Measurements from ENCODE around the gene MAFG. TPM values are rescaled to one million over a fixed set of nuclear protein-coding genes. Genes with fewer than 3 reads are reported as not detected.

The MAFG gene
- total and polyA plus RNA-seq, 2 donors (not counting 3 experiments of a cell fraction or from before 2014, with no cell fraction given): 27.6 to 35.0 TPM

DNA sequence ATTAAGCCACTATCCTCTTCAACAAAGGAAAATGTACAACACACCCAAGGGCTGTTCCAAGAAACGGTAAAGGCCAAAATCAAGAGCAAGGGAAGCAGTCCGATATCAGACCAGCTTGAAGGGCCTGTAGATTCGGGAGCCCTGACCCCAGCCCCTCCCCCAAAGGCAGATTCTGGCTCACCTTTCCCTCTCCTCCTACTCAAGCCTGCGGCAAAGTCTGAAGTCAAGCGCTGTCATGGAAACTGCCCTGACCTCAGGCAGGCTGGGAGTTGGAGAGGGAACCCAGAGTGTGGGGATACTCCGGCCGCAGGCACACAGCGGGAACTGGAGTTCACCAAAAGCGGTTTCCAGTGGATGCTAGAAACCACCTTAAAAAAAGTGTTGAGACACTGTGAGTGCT, 37.9 kb downstream of the MAFG start:
- H4K20me1 ChIP-seq (replicated peaks; ENCODE audit: control insufficient read depth, extremely low read depth, insufficient read depth, low read length): no peaks in the 10 kb centered on the region
- no peak overlapping the region for H3K27ac ChIP-seq (ENCODE audit: insufficient read depth, low read depth, low read length)
- no peak overlapping the region for H2AFZ ChIP-seq (ENCODE audit: low read depth, low read length)
- ChIA-PET CTCF (no interaction called here), POLR2A (no interaction called here)
- H3K4me1 ChIP-seq (ENCODE audit: control insufficient read depth, extremely low read depth, insufficient read depth, low read length): peaks cover 13% of the 10 kb centered on the region
- TF ChIP-seq POLR2A (IDR thresholded peaks at IDR 0.05; ENCODE audit: low read depth, low read length) (no peak), POLR2AphosphoS5 (IDR thresholded peaks at IDR 0.05; ENCODE audit: insufficient read depth, low read depth, low read length) (no peak), EZH2 (IDR thresholded peaks at IDR 0.05; ENCODE audit: borderline replicate concordance, low read depth, low read length, severe bottlenecking) (no peak), JUN (IDR thresholded peaks at IDR 0.05; ENCODE audit: borderline replicate concordance, insufficient read depth, insufficient read length, low read depth) (no peak), GATA2 (IDR thresholded peaks at IDR 0.05; ENCODE audit: insufficient read depth, insufficient read length, low read depth, low read length) (no peak), FOS (IDR thresholded peaks at IDR 0.05; ENCODE audit: borderline replicate concordance, insufficient read depth, low read length) (no peak), MYC (IDR thresholded peaks at IDR 0.05; ENCODE audit: low read depth, low read length) (no peak)
- TF ChIP-seq, protein P1, sequence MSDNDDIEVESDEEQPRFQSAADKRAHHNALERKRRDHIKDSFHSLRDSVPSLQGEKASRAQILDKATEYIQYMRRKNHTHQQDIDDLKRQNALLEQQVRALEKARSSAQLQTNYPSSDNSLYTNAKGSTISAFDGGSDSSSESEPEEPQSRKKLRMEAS (IDR thresholded peaks at IDR 0.05; ENCODE audit: insufficient read depth, insufficient read length): no peak
- TF ChIP-seq, protein P2, sequence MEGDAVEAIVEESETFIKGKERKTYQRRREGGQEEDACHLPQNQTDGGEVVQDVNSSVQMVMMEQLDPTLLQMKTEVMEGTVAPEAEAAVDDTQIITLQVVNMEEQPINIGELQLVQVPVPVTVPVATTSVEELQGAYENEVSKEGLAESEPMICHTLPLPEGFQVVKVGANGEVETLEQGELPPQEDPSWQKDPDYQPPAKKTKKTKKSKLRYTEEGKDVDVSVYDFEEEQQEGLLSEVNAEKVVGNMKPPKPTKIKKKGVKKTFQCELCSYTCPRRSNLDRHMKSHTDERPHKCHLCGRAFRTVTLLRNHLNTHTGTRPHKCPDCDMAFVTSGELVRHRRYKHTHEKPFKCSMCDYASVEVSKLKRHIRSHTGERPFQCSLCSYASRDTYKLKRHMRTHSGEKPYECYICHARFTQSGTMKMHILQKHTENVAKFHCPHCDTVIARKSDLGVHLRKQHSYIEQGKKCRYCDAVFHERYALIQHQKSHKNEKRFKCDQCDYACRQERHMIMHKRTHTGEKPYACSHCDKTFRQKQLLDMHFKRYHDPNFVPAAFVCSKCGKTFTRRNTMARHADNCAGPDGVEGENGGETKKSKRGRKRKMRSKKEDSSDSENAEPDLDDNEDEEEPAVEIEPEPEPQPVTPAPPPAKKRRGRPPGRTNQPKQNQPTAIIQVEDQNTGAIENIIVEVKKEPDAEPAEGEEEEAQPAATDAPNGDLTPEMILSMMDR (IDR thresholded peaks at IDR 0.05; ENCODE audit: extremely low read depth in 1 of 2, insufficient read depth in 1 of 2, low read depth in 1 of 2, low read length in 2 of 2): no peak
- no peaks in the 10 kb centered on the region for H3K9me3 ChIP-seq (replicated peaks; ENCODE audit: control insufficient read depth, insufficient read depth, low read length)
- FAIRE-seq (no peak), DNase-seq (ENCODE audit: low read depth, low spot score) (no peak)
- dilution Hi-C loops (cut with MboI; ENCODE audit: extremely low pct_ligation_motif_present, low sequenced_read_pairs) (no loop called here), intact Hi-C loops (cut with micrococcal nuclease) (loop anchor here (2.0 kb wide), 2 partner anchors 19 to 21 kb away; partner anchors contain the start of genes ARHGDIA and PCYT2)
- no TSS peak for BruUV-seq (replicated peaks)
- peaks cover 24 to 42% of the 10 kb centered on the region in 2 experiments for H3K36me3 ChIP-seq (ENCODE audit: control insufficient read depth in 2 of 2, extremely low read depth in 1 of 2, insufficient read depth in 2 of 2, low read length in 2 of 2)
- no peak overlapping the region for H3K4me3 ChIP-seq (replicated peaks in 1 of 3; ENCODE audit: insufficient read depth in 1 of 3, low read depth in 1 of 3, low read length in 3 of 3)
- H3K9me1 ChIP-seq (replicated peaks; ENCODE audit: control insufficient read depth, extremely low read depth, insufficient read depth, low read length): no peaks in the 10 kb centered on the region
- H3K27me3 ChIP-seq (ENCODE audit: control insufficient read depth in 2 of 2, insufficient read depth in 2 of 2, low read length in 2 of 2): no peaks in the 10 kb centered on the region
- H3K9ac ChIP-seq (replicated peaks; ENCODE audit: extremely low read depth, insufficient read depth, low read length): no peak overlapping the region
- peaks cover 55% of the 10 kb centered on the region for H3K79me2 ChIP-seq (ENCODE audit: control insufficient read depth, insufficient read depth, low read length)
- peak overlapping the region; percentile 84 for H3K4me2 ChIP-seq (ENCODE audit: insufficient read depth, low read length)

Data from endothelial cell of umbilical vein (primary cell).